Inferior parietal cortex (tissue), 1 donor: ENCODE data around the gene SGK2.

ENCODE experiments used
- DNase-seq: peaks from one replicate; pipeline ENCODE4 v3.0.0-alpha.2; 2016; ENCODE audit errors: extremely low spot score

The SGK2 gene

GRCh38 chr20:43536041-43536816 is 22.6 kb upstream of the SGK2 start:
- no peak for DNase-seq

- DNase-seq, result no peak
Observed at GRCh38 chr20:43536817-43537440, 21.9 kb upstream of the SGK2 start.

GRCh38 chr20:43537921-43538877 is 20.6 kb upstream of the SGK2 start:
- DNase-seq, result peak; percentile 90

- no peak for DNase-seq
Observed at GRCh38 chr20:43538878-43539700, 19.7 kb upstream of the SGK2 start.

- no peak for DNase-seq
Observed at GRCh38 chr20:43539975-43540672, 18.7 kb upstream of the SGK2 start.

- DNase-seq, result no peak
Observed at GRCh38 chr20:43540673-43541060, 18.2 kb upstream of the SGK2 start.

GRCh38 chr20:43541214-43541613 is 17.6 kb upstream of the SGK2 start:
- no peak for DNase-seq

- no peak for DNase-seq
Observed at GRCh38 chr20:43542161-43542560, 16.7 kb upstream of the SGK2 start.

- DNase-seq, result no peak
Observed at GRCh38 chr20:43542674-43543073, 16.2 kb upstream of the SGK2 start.

- DNase-seq, result no peak
Observed at GRCh38 chr20:43543138-43543537, 15.7 kb upstream of the SGK2 start.

- DNase-seq, result no peak
Observed at GRCh38 chr20:43544501-43544900, 14.3 kb upstream of the SGK2 start.

- DNase-seq, result no peak
Observed at GRCh38 chr20:43545837-43546578, 12.8 kb upstream of the SGK2 start.

GRCh38 chr20:43548273-43548880 is 10.4 kb upstream of the SGK2 start:
- DNase-seq, result no peak

- DNase-seq, result no peak
Observed at GRCh38 chr20:43549416-43550065, 9.3 kb upstream of the SGK2 start.

GRCh38 chr20:43550456-43550855 is 8.4 kb upstream of the SGK2 start:
- no peak for DNase-seq

- no peak for DNase-seq
Observed at GRCh38 chr20:43554369-43554768, 4.5 kb upstream of the SGK2 start.

GRCh38 chr20:43559147-43559987 is 540 bp downstream of the SGK2 start:
- DNase-seq, result no peak

GRCh38 chr20:43560974-43561373 is 2.1 kb downstream of the SGK2 start:
- no peak for DNase-seq
